NT2/D1 (cell line): Measurements from ENCODE around the gene HIRA.

Source experiments
- YY1 ChIP-seq: IDR thresholded peaks from 2 replicates; pipeline ENCODE4 v1.6.1; 2011; ENCODE audit not compliant: insufficient read length, insufficient read depth
- ZNF274 ChIP-seq: IDR thresholded peaks from 2 replicates; pipeline ENCODE4 v1.6.1; 2011; ENCODE audit warnings: mild to moderate bottlenecking, low read depth, low read length

GRCh38 chr22:19398206-19398605, 33.3 kb downstream of the HIRA start:
- TF ChIP-seq YY1 (no peak), ZNF274 (no peak)
